GM18951 (cell line): ENCODE results near the gene JCAD.
"Not testable (repeated sequence)": the region's sequence is repeated elsewhere in the genome, so short reads cannot be mapped to it uniquely, and the experiment has no call there.

Source experiments
- POLR2A ChIP-seq: IDR thresholded peaks from 4 replicates; pipeline ENCODE4 v1.6.1; 2011; ENCODE audit warnings: mild to moderate bottlenecking; ENCODE audit not compliant: insufficient read length, insufficient read depth; ENCODE audit errors: extremely low read depth
- in situ Hi-C: fragments of 300-500 bp; cut with MboI; formaldehyde crosslinking; loops from one replicate; pipeline ENCODE4 v1.12.0; 2022; ENCODE audit warnings: low sequenced_read_pairs, mixed read lengths, inconsistent platforms; ENCODE audit not compliant: unreplicated experiment

JCAD gene

GRCh38 chr10:30036341-30036740, 23.0 kb downstream of the JCAD start:
- no peak for TF ChIP-seq POLR2A
- in situ Hi-C loops, result no loop called here

- in situ Hi-C loops, result no loop called here
These were observed 24.8 kb downstream of the JCAD start for GRCh38 chr10:30034433-30035137.

GRCh38 chr10:30032125-30032524, 27.3 kb downstream of the JCAD start:
- in situ Hi-C loops, result no loop called here
- TF ChIP-seq POLR2A, result no peak

More at GRCh38 chr10:30034433-30035137, 24.8 kb downstream of the JCAD start:
- TF ChIP-seq POLR2A, result no peak

GRCh38 chr10:30029872-30030256, 29.5 kb downstream of the JCAD start:
- in situ Hi-C loops, result no loop called here
- TF ChIP-seq POLR2A, result no peak

- in situ Hi-C loops, result no loop called here
These were observed 30.1 kb downstream of the JCAD start for GRCh38 chr10:30029164-30029871.

GRCh38 chr10:30028738-30029030, 30.7 kb downstream of the JCAD start:
- in situ Hi-C loops, result no loop called here
- TF ChIP-seq POLR2A, result no peak

More at GRCh38 chr10:30029164-30029871, 30.1 kb downstream of the JCAD start:
- TF ChIP-seq POLR2A, result no peak

GRCh38 chr10:30028006-30028737, 31.2 kb downstream of the JCAD start:
- in situ Hi-C loops, result no loop called here

GRCh38 chr10:30027057-30028005, 32.1 kb downstream of the JCAD start:
- in situ Hi-C loops, result no loop called here
- TF ChIP-seq POLR2A, result no peak

More at GRCh38 chr10:30028006-30028737, 31.2 kb downstream of the JCAD start:
- TF ChIP-seq POLR2A, result no peak

- no peak for TF ChIP-seq POLR2A
- in situ Hi-C loops, result no loop called here
These were observed 32.8 kb downstream of the JCAD start for GRCh38 chr10:30026578-30026977.

- in situ Hi-C loops, result no loop called here
These were observed 33.3 kb downstream of the JCAD start for GRCh38 chr10:30026080-30026479.

GRCh38 chr10:30025428-30025827, 34.0 kb downstream of the JCAD start:
- in situ Hi-C loops, result not testable (repeated sequence)

More at GRCh38 chr10:30026080-30026479, 33.3 kb downstream of the JCAD start:
- TF ChIP-seq POLR2A, result no peak

GRCh38 chr10:30022590-30022989, 36.8 kb downstream of the JCAD start:
- in situ Hi-C loops, result loop anchor here (25.0 kb wide), 1 partner anchor 540 kb away; no protein-coding TSS in a partner anchor
- no peak for TF ChIP-seq POLR2A

- in situ Hi-C loops, result loop anchor here (25.0 kb wide), 1 partner anchor 543 kb away; no protein-coding TSS in a partner anchor
- TF ChIP-seq POLR2A, result no peak
These were observed 39.9 kb downstream of the JCAD start for GRCh38 chr10:30019468-30019867.

GRCh38 chr10:30018496-30018895, 40.9 kb downstream of the JCAD start:
- TF ChIP-seq POLR2A, result no peak
- in situ Hi-C loops, result loop anchor here (25.0 kb wide), 1 partner anchor 544 kb away; no protein-coding TSS in a partner anchor
